HCT116 (cell line): ENCODE data around the gene LMCD1. TPM values are rescaled to one million over a fixed set of nuclear protein-coding genes. Genes with fewer than 3 reads are reported as not detected.

Source experiments
- ATAC-seq: fragments of 200-7000 bp; cut with Tn5 transposase; 2 replicates; pipeline ENCODE4 v1.9.1; 2020; ENCODE audit warnings: mild to moderate bottlenecking, moderate library complexity
- BruUV-seq: library from RNA; stranded (reverse); fragments of 400-500 nt; replicated peaks from 2 replicates; lab custom pipeline; 2021; lab: Mats Ljungman, UMichigan
- CTCF ChIA-PET: fragments of 300-600 bp; sonication (Branson Sonifier 250); formaldehyde crosslinking; loops from one replicate; lab custom pipeline; 2021; ENCODE audit warnings: antibody characterized with exemption; lab: Charles Lee
- POLR2A ChIA-PET: fragments of 300-600, 350-600 bp; sonication (Branson Sonifier 250); formaldehyde crosslinking; loops from one replicate; lab custom pipeline; 2021; ENCODE audit warnings: antibody characterized with exemption; lab: Charles Lee
- RAD21 ChIA-PET, 2 experiments: fragments of 300-600 bp; sonication (Branson Sonifier 250); formaldehyde crosslinking; loops; one replicate each; lab custom pipeline; 2023; ENCODE audit warnings: low total read pairs in 2 of 2; ENCODE audit not compliant: uncharacterized antibody in 2 of 2, unreplicated experiment in 2 of 2, low non-redundant PET in 1 of 2; lab: Charles Lee
- DNase-seq: peaks from one replicate; pipeline ENCODE4 v3.0.0-alpha.2; 2010; ENCODE audit warnings: low read depth, low spot score
- H2AFZ ChIP-seq: fragments of 200-600 bp; shearing (Covaris generic), sonication (generic); 2 replicates; pipeline ENCODE4 v1.6.1; 2017; ENCODE audit warnings: low read depth, mixed run types, mixed read lengths, antibody characterized with exemption, low read length; ENCODE audit not compliant: poor library complexity, severe bottlenecking
- H3K27ac ChIP-seq: 2 replicates; pipeline ENCODE4 v1.5.1; 2012; ENCODE audit warnings: low read depth, low read length
- H3K27me3 ChIP-seq: fragments of 200-600 bp; sonication (generic); 2 replicates; pipeline ENCODE4 v1.6.1; 2016; ENCODE audit warnings: mixed run types, low read length, mixed read lengths; ENCODE audit not compliant: insufficient read depth
- H3K36me3 ChIP-seq, 2 experiments: fragments of 200-500 bp in 1 of 2; fragments of 200-600 bp in 1 of 2; sonication (Bioruptor generic) in 1 of 2; sonication (generic) in 1 of 2; 2 replicates each; pipeline versions ENCODE4 v1.5.1 to v1.6.1; 2014 to 2016; ENCODE audit warnings: low read length in 2 of 2, inconsistent platforms in 1 of 2, mixed read lengths in 1 of 2, mixed run types in 1 of 2; ENCODE audit not compliant: insufficient read depth in 2 of 2, control insufficient read depth in 1 of 2
- H3K4me1 ChIP-seq, 2 experiments: fragments of 200-600 bp in 1 of 2; sonication (generic) in 1 of 2; 2 replicates each; pipeline versions ENCODE4 v1.5.1 to v1.6.1; 2012 to 2017; ENCODE audit warnings: low read length in 2 of 2, inconsistent platforms in 1 of 2, mild to moderate bottlenecking in 1 of 2, mixed read lengths in 1 of 2, mixed run types in 1 of 2, moderate library complexity in 1 of 2; ENCODE audit not compliant: insufficient read depth in 2 of 2, control insufficient read depth in 1 of 2
- H3K4me2 ChIP-seq: fragments of 200-600 bp; sonication (generic); 2 replicates; pipeline ENCODE4 v1.6.1; 2017; ENCODE audit warnings: mixed run types, low read length, mixed read lengths
- H3K4me3 ChIP-seq, 2 experiments: fragments of 200-600 bp in 1 of 2; sonication (generic) in 1 of 2; replicated peaks in 1 of 2; 2 replicates each; pipeline ENCODE4 v1.5.1; 2011 to 2016; ENCODE audit warnings: low read length in 2 of 2, control low read depth in 1 of 2, low read depth in 1 of 2, mild to moderate bottlenecking in 1 of 2, mixed read lengths in 1 of 2, mixed run types in 1 of 2
- H3K79me2 ChIP-seq: fragments of 200-600 bp; sonication (generic); 2 replicates; pipeline ENCODE4 v1.6.1; 2017; ENCODE audit warnings: mild to moderate bottlenecking, mixed run types, low read length, moderate library complexity, mixed read lengths; ENCODE audit not compliant: insufficient read depth
- H3K9ac ChIP-seq: fragments of 200-600 bp; sonication (generic); 2 replicates; pipeline ENCODE4 v1.6.1; 2016; ENCODE audit warnings: low read length, mixed read lengths
- H3K9me2 ChIP-seq: fragments of 200-600 bp; sonication (generic), shearing (Covaris generic); 2 replicates; pipeline ENCODE4 v1.6.1; 2017; ENCODE audit warnings: mixed run types, mild to moderate bottlenecking, moderate library complexity; ENCODE audit not compliant: insufficient read depth
- H3K9me3 ChIP-seq, 2 experiments: fragments of 200-500 bp in 1 of 2; fragments of 200-600 bp in 1 of 2; sonication (Bioruptor generic) in 1 of 2; sonication (generic) in 1 of 2; 2 replicates each; pipeline ENCODE4 v1.6.1; 2014 to 2017; ENCODE audit warnings: low read length in 2 of 2, mixed read lengths in 2 of 2, inconsistent platforms in 1 of 2, low read depth in 1 of 2, mild to moderate bottlenecking in 1 of 2, mixed run types in 1 of 2, moderate library complexity in 1 of 2; ENCODE audit not compliant: control insufficient read depth in 1 of 2, insufficient read depth in 1 of 2
- H4K20me1 ChIP-seq: fragments of 200-600 bp; sonication (generic), shearing (Covaris generic); 2 replicates; pipeline ENCODE4 v1.6.1; 2017; ENCODE audit warnings: mixed run types, mild to moderate bottlenecking, moderate library complexity; ENCODE audit not compliant: insufficient read depth
- ATF3 ChIP-seq: IDR thresholded peaks from 2 replicates; pipeline ENCODE4 v1.6.1; 2012
- CBX3 ChIP-seq: IDR thresholded peaks from 2 replicates; pipeline ENCODE4 v1.6.1; 2012; ENCODE audit warnings: low read depth
- CEBPB ChIP-seq: IDR thresholded peaks from 2 replicates; pipeline ENCODE4 v1.6.1; 2012; ENCODE audit warnings: low read depth
- CTCF ChIP-seq, 3 experiments: fragments of 200-600 bp in 1 of 3; sonication (generic) in 1 of 3; IDR thresholded peaks in 2 of 3; conservative IDR thresholded peaks in 1 of 3; 2 replicates each; pipeline ENCODE4 v1.5.1; 2012 to 2017; ENCODE audit warnings: low read depth in 2 of 3, low read length in 2 of 3, antibody characterized with exemption in 1 of 3, borderline replicate concordance in 1 of 3, control low read depth in 1 of 3, mild to moderate bottlenecking in 1 of 3, mixed read lengths in 1 of 3, mixed run types in 1 of 3, moderate library complexity in 1 of 3; ENCODE audit not compliant: insufficient read depth in 1 of 3
- EGR1 ChIP-seq: IDR thresholded peaks from 2 replicates; pipeline ENCODE4 v1.6.1; 2012; ENCODE audit warnings: low read depth
- ELF1 ChIP-seq: IDR thresholded peaks from 2 replicates; pipeline ENCODE4 v1.6.1; 2012; ENCODE audit warnings: low read depth, borderline replicate concordance
- FOSL1 ChIP-seq: IDR thresholded peaks from 2 replicates; pipeline ENCODE4 v1.6.1; 2012; ENCODE audit warnings: low read depth
- JUND ChIP-seq: IDR thresholded peaks from 2 replicates; pipeline ENCODE4 v1.6.1; 2012
- MAX ChIP-seq: IDR thresholded peaks from 2 replicates; pipeline ENCODE4 v1.6.1; 2012
- POLR2A ChIP-seq: IDR thresholded peaks from 2 replicates; pipeline ENCODE4 v1.7.0; 2011; ENCODE audit warnings: borderline replicate concordance; ENCODE audit not compliant: insufficient read depth, insufficient read length; ENCODE audit errors: extremely low read depth
- POLR2AphosphoS5 ChIP-seq: IDR thresholded peaks from 2 replicates; pipeline ENCODE4 v1.6.1; 2011; ENCODE audit warnings: mild to moderate bottlenecking, low read depth, low read length, moderate library complexity
- RAD21 ChIP-seq: IDR thresholded peaks from 2 replicates; pipeline ENCODE4 v1.6.1; 2012; ENCODE audit warnings: low read depth, mild to moderate bottlenecking
- REST ChIP-seq: IDR thresholded peaks from 2 replicates; pipeline ENCODE4 v1.6.1; 2012; ENCODE audit warnings: low read depth
- SIN3A ChIP-seq: IDR thresholded peaks from 2 replicates; pipeline ENCODE4 v1.6.1; 2012; ENCODE audit warnings: low read depth
- SP1 ChIP-seq: IDR thresholded peaks from 2 replicates; pipeline ENCODE4 v1.6.1; 2012; ENCODE audit warnings: low read depth
- TCF7L2 ChIP-seq: IDR thresholded peaks from 2 replicates; pipeline ENCODE4 v1.7.0; 2011; ENCODE audit warnings: borderline replicate concordance, inconsistent platforms; ENCODE audit not compliant: insufficient read depth, insufficient read length; ENCODE audit errors: extremely low read depth
- ZNF274 ChIP-seq: fragments of 200-500 bp; sonication (Bioruptor generic); IDR thresholded peaks from 2 replicates; pipeline ENCODE4 v1.6.1; 2014; ENCODE audit warnings: mild to moderate bottlenecking, low read depth, low read length, inconsistent platforms
- intact Hi-C: fragments of 100-400 bp; cut with micrococcal nuclease; formaldehyde crosslinking; loops from 2 replicates; pipeline ENCODE4 v1.10.0; 2022
- total RNA-seq: library from RNA; stranded (reverse); gene quantifications from one replicate; pipeline ENCODE4 v1.2.1, GENCODE V29; 2021; ENCODE audit not compliant: unreplicated experiment

The LMCD1 gene
- total RNA-seq, 1 experiment from 2014 or later: 4.6 TPM

- no peak overlapping the region for H2AFZ ChIP-seq
- no peaks in the 10 kb centered on the region for H3K9me3 ChIP-seq
- BruUV-seq: no TSS peak
- CTCF ChIA-PET: no interaction called here
- TF ChIP-seq SIN3A (no peak), CEBPB (no peak), SP1 (no peak), FOSL1 (no peak), EGR1 (no peak), ELF1 (no peak), JUND (no peak), MAX (no peak), ZNF274 (no peak), POLR2AphosphoS5 (no peak), RAD21 (no peak), POLR2A (no peak), REST (no peak), CBX3 (no peak), CTCF (IDR thresholded peaks at IDR 0.05 in 2 of 3, conservative IDR thresholded peaks at IDR 0.05 in 1 of 3; ENCODE audit: borderline replicate concordance in 1 of 3, insufficient read depth in 1 of 3, low read depth in 2 of 3, low read length in 2 of 3) (no peak), ATF3 (no peak), TCF7L2 (no peak)
- no peak overlapping the region for H3K9ac ChIP-seq
- H3K79me2 ChIP-seq: no peaks in the 10 kb centered on the region
- H3K27me3 ChIP-seq: no peaks in the 10 kb centered on the region; the same call in 1 of the 2 replicates
- H3K9me2 ChIP-seq: no peaks in the 10 kb centered on the region
- POLR2A ChIA-PET: no interaction called here
- H3K27ac ChIP-seq: no peak overlapping the region
- DNase-seq: no peak
- no peaks in the 10 kb centered on the region for H3K4me1 ChIP-seq
- no peaks in the 10 kb centered on the region for H3K36me3 ChIP-seq
- intact Hi-C loops: no loop called here
- H3K4me2 ChIP-seq: no peak overlapping the region
- no peak overlapping the region for H3K4me3 ChIP-seq
- no peaks in the 10 kb centered on the region for H4K20me1 ChIP-seq
- RAD21 ChIA-PET: no interaction called here
- no peak for ATAC-seq
Observed at GRCh38 chr3:8453153-8453552, 48.5 kb upstream of the LMCD1 start.
